AG08396 (cell line): Measurements from ENCODE around the gene OVOL1.

Source experiments
- DNase-seq: peaks from one replicate; pipeline ENCODE4 v3.0.0; 2012; ENCODE audit warnings: low spot score, mixed read lengths

OVOL1 gene

GRCh38 chr11:65778431-65778900, 8.4 kb upstream of the OVOL1 start:
- no peak for DNase-seq

GRCh38 chr11:65778901-65779668, 7.8 kb upstream of the OVOL1 start:
- DNase-seq, result no peak

- DNase-seq, result no peak
Observed at GRCh38 chr11:65779669-65779918, 7.3 kb upstream of the OVOL1 start.

GRCh38 chr11:65779919-65780769, 6.7 kb upstream of the OVOL1 start:
- DNase-seq, result peak; percentile 95

- DNase-seq, result peak; percentile 91
Observed at GRCh38 chr11:65780770-65781151, 6.1 kb upstream of the OVOL1 start, which contains the start of gene AP5B1. AP5B1 (minus strand) TSS chr11:65780976; CDS start chr11:65780591, 385 bp downstream.

GRCh38 chr11:65781152-65781961, 5.5 kb upstream of the OVOL1 start:
- DNase-seq, result peak; percentile 65

- no peak for DNase-seq
Observed at GRCh38 chr11:65781962-65782815, 4.7 kb upstream of the OVOL1 start.

- DNase-seq, result no peak
Observed at GRCh38 chr11:65782816-65783228, 4.0 kb upstream of the OVOL1 start.

- DNase-seq, result no peak
Observed at GRCh38 chr11:65785319-65786007, 1.4 kb upstream of the OVOL1 start.

GRCh38 chr11:65786008-65786785, 666 bp upstream of the OVOL1 start:
- DNase-seq, result no peak

GRCh38 chr11:65787649-65788622, 1.1 kb downstream of the OVOL1 start:
- DNase-seq, result no peak

GRCh38 chr11:65788821-65789220, 2.0 kb downstream of the OVOL1 start:
- no peak for DNase-seq

GRCh38 chr11:65789230-65790103, 2.6 kb downstream of the OVOL1 start:
- no peak for DNase-seq

- DNase-seq, result no peak
Observed at GRCh38 chr11:65790104-65790901, 3.4 kb downstream of the OVOL1 start.

GRCh38 chr11:65790902-65791650, 4.2 kb downstream of the OVOL1 start:
- DNase-seq, result no peak

GRCh38 chr11:65791719-65792213, 4.9 kb downstream of the OVOL1 start:
- no peak for DNase-seq
